Mesendoderm (in vitro differentiated cells): ENCODE results near the gene NAA30.

Experiments
- DNase-seq: peaks from one replicate; pipeline ENCODE4 v3.0.0; 2013
- H2AK5ac ChIP-seq: 2 replicates; pipeline ENCODE4 v1.6.1; 2013; ENCODE audit warnings: low read length, inconsistent platforms
- H2BK120ac ChIP-seq: 2 replicates; pipeline ENCODE4 v1.6.1; 2013; ENCODE audit warnings: low read depth, mild to moderate bottlenecking, low read length, moderate library complexity, mixed read lengths
- H2BK15ac ChIP-seq: replicated peaks from 2 replicates; pipeline ENCODE4 v1.6.1; 2013; ENCODE audit warnings: low read depth, mild to moderate bottlenecking, moderate library complexity
- H2BK5ac ChIP-seq: 2 replicates; pipeline ENCODE4 v1.6.1; 2013; ENCODE audit warnings: low read length, inconsistent platforms
- H3K18ac ChIP-seq: 2 replicates; pipeline ENCODE4 v1.6.1; 2013; ENCODE audit warnings: mild to moderate bottlenecking, low read length, mixed read lengths
- H3K23ac ChIP-seq: one replicate; pipeline ENCODE4 v1.6.1; 2013; ENCODE audit warnings: low read length
- H3K27ac ChIP-seq: 2 replicates; pipeline ENCODE4 v1.5.1; 2013; ENCODE audit warnings: low read depth, mild to moderate bottlenecking, inconsistent platforms, low read length, moderate library complexity
- H3K27me3 ChIP-seq: 2 replicates; pipeline ENCODE4 v1.6.1; 2013; ENCODE audit warnings: low read length, control low read depth, mild to moderate bottlenecking, inconsistent platforms; ENCODE audit not compliant: insufficient read depth, poor library complexity
- H3K36me3 ChIP-seq: 2 replicates; pipeline ENCODE4 v1.6.1; 2013; ENCODE audit warnings: low read length, inconsistent platforms; ENCODE audit not compliant: control insufficient read depth, insufficient read depth
- H3K4ac ChIP-seq: one replicate; pipeline ENCODE4 v1.6.1; 2013; ENCODE audit warnings: low read depth, mild to moderate bottlenecking, low read length, moderate library complexity
- H3K4me1 ChIP-seq: 2 replicates; pipeline ENCODE4 v1.6.1; 2013; ENCODE audit warnings: low read depth, low read length, inconsistent platforms; ENCODE audit not compliant: control insufficient read depth
- H3K4me2 ChIP-seq: 2 replicates; pipeline ENCODE4 v1.6.1; 2013; ENCODE audit warnings: low read length
- H3K4me3 ChIP-seq: 2 replicates; pipeline ENCODE4 v1.5.1; 2013; ENCODE audit warnings: mild to moderate bottlenecking, low read length
- H3K56ac ChIP-seq: one replicate; pipeline ENCODE4 v1.6.1; 2013; ENCODE audit warnings: low read length
- H3K79me1 ChIP-seq: 2 replicates; pipeline ENCODE4 v1.6.1; 2013; ENCODE audit warnings: low read length, inconsistent platforms
- H3K79me2 ChIP-seq: 2 replicates; pipeline ENCODE4 v1.6.1; 2013; ENCODE audit warnings: mild to moderate bottlenecking, low read length; ENCODE audit not compliant: control insufficient read depth, insufficient read depth
- H3K9ac ChIP-seq: 2 replicates; pipeline ENCODE4 v1.6.1; 2013; ENCODE audit warnings: low read length, inconsistent platforms
- H4K5ac ChIP-seq: one replicate; pipeline ENCODE4 v1.6.1; 2013; ENCODE audit warnings: low read length
- H4K8ac ChIP-seq: one replicate; pipeline ENCODE4 v1.6.1; 2013; ENCODE audit warnings: low read depth, mild to moderate bottlenecking, control low read depth, low read length, moderate library complexity
- WGBS: extraction: QIAGEN DNeasy Blood & Tissue Kit; methylation state at CpG from one replicate; pipeline ENCODE4 v1.1.7; 2013; ENCODE audit warnings: low lambda C conversion rate, missing lambda C conversion rate; ENCODE audit not compliant: insufficient coverage; ENCODE audit errors: extremely low coverage; 5-methylcytosine and 5-hydroxymethylcytosine counted together

The NAA30 gene

DNA sequence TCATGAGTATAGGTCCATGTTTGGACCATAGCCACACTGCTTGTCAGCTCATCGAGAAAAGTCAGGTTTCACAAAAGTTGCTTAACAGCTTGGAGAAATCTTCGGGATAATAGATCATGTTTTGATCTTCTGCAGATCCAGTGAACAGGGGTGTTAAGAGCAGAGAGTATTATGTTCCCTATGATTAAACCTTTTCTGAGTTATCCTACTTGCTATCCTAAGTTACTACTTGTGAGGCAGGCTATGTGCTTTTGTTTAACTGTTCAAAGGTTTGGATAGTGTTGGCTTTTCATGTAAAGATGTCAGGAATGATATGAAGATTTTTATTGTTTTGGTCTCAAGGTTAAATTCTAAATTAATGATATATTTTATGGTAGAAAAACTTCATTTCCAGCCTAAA is 11.1 kb downstream of the NAA30 start:
- Histone ChIP-seq H2BK15ac (no peak overlapping the region), H2BK120ac (no peak overlapping the region), H3K79me2 (no peaks in the 10 kb centered on the region), H3K18ac (no peak overlapping the region), H3K79me1 (no peaks in the 10 kb centered on the region), H2AK5ac (no peak overlapping the region), H3K4ac (no peak overlapping the region), H3K23ac (no peak overlapping the region), H4K8ac (no peak overlapping the region), H3K9ac (no peak overlapping the region), H3K4me2 (no peak overlapping the region), H3K27me3 (no peaks in the 10 kb centered on the region), H3K36me3 (no peaks in the 10 kb centered on the region), H3K27ac (no peak overlapping the region), H2BK5ac (no peak overlapping the region), H3K4me3 (no peak overlapping the region), H3K56ac (no peak overlapping the region), H4K5ac (no peak overlapping the region), H3K4me1 (no peaks in the 10 kb centered on the region)
- no peak for DNase-seq
- no CpG with 5 or more reads among the region's 2 CpGs for WGBS

DNA sequence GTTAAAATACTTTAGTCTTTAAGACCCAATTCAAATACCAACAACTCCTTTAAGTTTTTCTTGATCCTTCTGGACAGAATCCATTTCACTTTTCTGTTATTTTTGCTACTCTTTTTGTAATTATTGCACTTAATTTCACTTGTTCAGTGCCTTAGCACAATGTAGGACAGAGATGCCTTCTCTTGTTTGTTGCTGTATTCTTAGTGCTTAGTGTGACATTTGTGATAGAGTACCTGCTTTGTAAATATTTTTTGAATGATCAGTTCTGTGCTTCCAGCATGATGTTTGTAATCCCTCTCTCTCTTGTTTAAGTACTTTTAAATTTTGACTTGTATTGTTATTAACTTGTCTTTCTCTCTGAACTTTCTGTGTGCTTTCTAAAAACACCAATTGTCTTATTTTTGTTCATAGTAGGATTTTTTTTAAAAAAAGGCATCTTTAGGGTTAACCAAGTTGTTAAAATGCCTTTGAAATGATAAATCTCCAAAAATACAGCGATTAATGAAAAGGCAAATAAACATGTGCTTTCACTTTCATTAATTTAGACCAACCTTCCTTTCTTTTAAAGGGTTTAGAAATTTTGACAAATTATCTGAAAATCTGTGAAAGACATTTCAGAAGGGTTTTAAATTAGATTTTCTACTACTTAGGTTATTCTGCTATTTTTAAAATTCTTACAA is 11.9 kb downstream of the NAA30 start:
- Histone ChIP-seq H3K9ac (no peak overlapping the region), H3K4me3 (no peak overlapping the region), H3K27me3 (no peaks in the 10 kb centered on the region), H3K4ac (no peak overlapping the region), H4K5ac (no peak overlapping the region), H3K27ac (no peak overlapping the region), H2BK5ac (no peak overlapping the region), H3K18ac (no peak overlapping the region), H4K8ac (no peak overlapping the region), H2BK15ac (no peak overlapping the region), H3K79me2 (no peaks in the 10 kb centered on the region), H3K79me1 (no peaks in the 10 kb centered on the region), H2AK5ac (no peak overlapping the region), H3K4me2 (no peak overlapping the region), H2BK120ac (no peak overlapping the region), H3K56ac (no peak overlapping the region), H3K36me3 (no peaks in the 10 kb centered on the region), H3K4me1 (no peaks in the 10 kb centered on the region), H3K23ac (no peak overlapping the region)
- no CpG with 5 or more reads among the region's 1 CpG for WGBS
- DNase-seq = no peak

DNA sequence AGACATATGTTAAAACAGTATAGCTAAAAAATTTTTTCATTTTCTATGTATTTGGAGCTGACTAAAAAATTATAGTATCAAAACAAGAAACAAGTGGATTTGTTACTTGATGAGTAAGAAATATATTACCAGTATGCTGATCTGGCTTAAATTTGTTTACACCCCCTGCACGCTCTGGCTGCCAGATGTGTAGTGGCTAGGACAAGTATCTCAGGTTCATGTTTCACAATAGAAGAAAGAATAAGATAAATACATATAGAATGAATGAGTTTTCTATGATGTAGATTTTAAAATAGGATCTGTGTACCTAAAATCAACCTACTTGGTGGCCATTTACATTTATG is 13.1 kb downstream of the NAA30 start:
- no peak overlapping the region for H2AK5ac ChIP-seq
- H3K56ac ChIP-seq = no peak overlapping the region
- H3K79me1 ChIP-seq = no peaks in the 10 kb centered on the region
- H2BK5ac ChIP-seq = no peak overlapping the region
- H2BK120ac ChIP-seq = no peak overlapping the region
- H3K4me3 ChIP-seq = no peak overlapping the region
- H3K27me3 ChIP-seq = no peaks in the 10 kb centered on the region
- H3K23ac ChIP-seq = no peak overlapping the region
- H3K4ac ChIP-seq = no peak overlapping the region
- H4K8ac ChIP-seq = no peak overlapping the region
- no peak overlapping the region for H3K18ac ChIP-seq
- H2BK15ac ChIP-seq = no peak overlapping the region
- WGBS = no CpG with 5 or more reads among the region's 1 CpG
- no peak overlapping the region for H4K5ac ChIP-seq
- no peaks in the 10 kb centered on the region for H3K4me1 ChIP-seq
- no peak overlapping the region for H3K9ac ChIP-seq
- no peak for DNase-seq
- H3K36me3 ChIP-seq = no peaks in the 10 kb centered on the region
- H3K27ac ChIP-seq = no peak overlapping the region
- no peaks in the 10 kb centered on the region for H3K79me2 ChIP-seq
- no peak overlapping the region for H3K4me2 ChIP-seq

DNA sequence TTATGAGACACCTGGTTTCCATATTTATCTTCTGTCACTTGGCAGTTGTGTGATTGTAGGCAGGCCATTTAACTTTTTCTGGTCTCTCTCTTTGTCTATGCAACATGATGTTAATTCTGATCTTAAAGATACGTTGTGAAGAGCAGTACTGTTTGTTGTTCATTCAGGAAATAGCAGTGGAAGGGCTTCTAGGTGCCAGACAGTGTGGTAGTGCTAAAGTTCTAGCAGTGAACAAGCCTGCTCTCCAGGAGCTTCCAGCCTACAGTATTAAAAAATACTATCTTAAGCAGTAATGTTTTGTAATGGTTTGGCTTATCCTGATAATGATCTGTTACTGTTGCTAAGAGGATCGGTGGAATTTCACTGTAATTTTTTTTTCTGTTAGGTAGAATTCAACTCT is 15.2 kb downstream of the NAA30 start:
- Histone ChIP-seq H3K9ac (no peak overlapping the region), H4K5ac (no peak overlapping the region), H3K4me3 (no peak overlapping the region), H3K56ac (no peak overlapping the region), H3K4me2 (no peak overlapping the region), H3K27me3 (no peaks in the 10 kb centered on the region), H3K79me2 (no peaks in the 10 kb centered on the region), H3K18ac (no peak overlapping the region), H3K27ac (no peak overlapping the region), H2BK5ac (no peak overlapping the region), H3K79me1 (no peaks in the 10 kb centered on the region), H3K36me3 (peaks cover 2% of the 10 kb centered on the region), H2BK120ac (no peak overlapping the region), H2AK5ac (no peak overlapping the region), H3K4me1 (no peaks in the 10 kb centered on the region), H2BK15ac (no peak overlapping the region), H3K23ac (no peak overlapping the region), H4K8ac (no peak overlapping the region), H3K4ac (no peak overlapping the region)
- WGBS = no CpG with 5 or more reads among the region's 2 CpGs
- DNase-seq = peak; percentile 61

DNA sequence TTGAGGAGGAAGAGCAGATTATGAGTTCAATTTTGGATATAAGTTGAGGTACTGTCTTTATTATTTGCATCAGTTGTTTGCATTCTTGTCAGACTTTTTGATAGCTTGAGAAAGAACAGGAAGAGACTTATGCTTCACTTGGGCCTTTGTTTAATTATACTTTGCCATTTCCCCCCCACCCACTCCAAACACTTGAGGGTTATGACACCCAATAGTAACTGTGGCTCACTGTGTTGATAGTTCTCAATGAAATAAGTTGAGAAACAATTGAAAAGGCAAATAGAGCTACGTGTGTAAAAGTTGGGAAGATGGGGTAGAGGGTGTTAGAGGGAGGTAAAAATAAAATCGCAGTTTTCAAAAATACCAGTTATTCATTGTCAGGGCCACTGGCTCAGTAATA is 17.7 kb downstream of the NAA30 start:
- H2AK5ac ChIP-seq = no peak overlapping the region
- no peak for DNase-seq
- H3K79me1 ChIP-seq = no peaks in the 10 kb centered on the region
- H3K27me3 ChIP-seq = no peaks in the 10 kb centered on the region
- H4K8ac ChIP-seq = no peak overlapping the region
- no peak overlapping the region for H3K4me3 ChIP-seq
- no peak overlapping the region for H3K56ac ChIP-seq
- no peaks in the 10 kb centered on the region for H3K4me1 ChIP-seq
- no peak overlapping the region for H3K18ac ChIP-seq
- H3K27ac ChIP-seq = no peak overlapping the region
- H3K23ac ChIP-seq = no peak overlapping the region
- no peak overlapping the region for H3K4ac ChIP-seq
- no peak overlapping the region for H2BK120ac ChIP-seq
- H3K9ac ChIP-seq = no peak overlapping the region
- H2BK15ac ChIP-seq = no peak overlapping the region
- H3K36me3 ChIP-seq = peaks cover 2% of the 10 kb centered on the region
- 100% methylated on average over 1 of the region's 2 CpGs for WGBS
- H3K4me2 ChIP-seq = no peak overlapping the region
- no peak overlapping the region for H2BK5ac ChIP-seq
- no peak overlapping the region for H4K5ac ChIP-seq
- H3K79me2 ChIP-seq = no peaks in the 10 kb centered on the region

DNA sequence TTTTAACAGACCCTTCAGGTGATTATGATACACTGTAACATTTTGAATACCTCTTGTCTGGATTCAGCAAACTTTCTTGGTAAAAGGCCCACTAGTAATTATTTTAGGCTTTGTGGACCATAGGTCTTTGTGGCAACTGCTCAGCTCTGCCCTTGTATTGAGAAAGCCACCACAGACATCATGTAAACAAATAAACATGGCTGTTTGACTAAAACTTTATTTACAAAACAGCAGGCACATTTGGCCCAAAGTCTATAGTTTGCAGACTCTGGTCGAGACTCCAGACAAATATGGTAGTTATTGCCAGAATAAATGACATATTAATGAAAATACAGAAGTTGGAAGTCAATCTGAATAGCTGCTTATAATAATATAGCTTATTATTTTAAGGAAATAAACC is 18.2 kb downstream of the NAA30 start:
- H3K27ac ChIP-seq = no peak overlapping the region
- WGBS = no CpG with 5 or more reads among the region's 1 CpG
- peaks cover 2% of the 10 kb centered on the region for H3K36me3 ChIP-seq
- H3K79me1 ChIP-seq = no peaks in the 10 kb centered on the region
- H3K4ac ChIP-seq = no peak overlapping the region
- no peaks in the 10 kb centered on the region for H3K79me2 ChIP-seq
- no peaks in the 10 kb centered on the region for H3K27me3 ChIP-seq
- no peak overlapping the region for H3K4me2 ChIP-seq
- H2AK5ac ChIP-seq = no peak overlapping the region
- H3K23ac ChIP-seq = no peak overlapping the region
- H2BK120ac ChIP-seq = no peak overlapping the region
- H3K4me1 ChIP-seq = no peaks in the 10 kb centered on the region
- no peak overlapping the region for H3K18ac ChIP-seq
- H4K8ac ChIP-seq = no peak overlapping the region
- H3K56ac ChIP-seq = no peak overlapping the region
- DNase-seq = no peak
- no peak overlapping the region for H3K9ac ChIP-seq
- no peak overlapping the region for H4K5ac ChIP-seq
- no peak overlapping the region for H3K4me3 ChIP-seq
- H2BK15ac ChIP-seq = no peak overlapping the region
- H2BK5ac ChIP-seq = no peak overlapping the region
